ENCODE data around the gene FAM168A.

FAM168A gene

GRCh38 chr11:73537969-73538368 is 59.9 kb downstream of the FAM168A start:
- TF ChIP-seq REST (IDR thresholded peaks at IDR 0.05; ENCODE audit: insufficient replicate concordance, low read depth) (no peak), POLR2AphosphoS5 (IDR thresholded peaks at IDR 0.05; ENCODE audit: low read depth) (no peak)
- DNase-seq (ENCODE audit: low read depth in 1 of 2, low spot score in 1 of 2): no peak
- peak overlapping the region; percentile 47 for H3K27ac ChIP-seq (replicated peaks)
- no peaks in the 10 kb centered on the region for H3K27me3 ChIP-seq (ENCODE audit: insufficient read depth, poor library complexity, severe bottlenecking)
- no peak overlapping the region for H3K4me3 ChIP-seq (replicated peaks; ENCODE audit: insufficient read depth, low read length)

GRCh38 chr11:73536961-73537360 is 61.0 kb downstream of the FAM168A start:
- no peaks in the 10 kb centered on the region for H3K27me3 ChIP-seq (ENCODE audit: insufficient read depth, poor library complexity, severe bottlenecking)
- H3K4me3 ChIP-seq (replicated peaks; ENCODE audit: insufficient read depth, low read length): no peak overlapping the region
- peak overlapping the region; percentile 5; the same call in 1 of the 2 replicates for H3K27ac ChIP-seq (replicated peaks)
- peak in 1 of 2 experiments; percentile 13 for DNase-seq (ENCODE audit: low read depth in 1 of 2, low spot score in 1 of 2)
- TF ChIP-seq CTCF (IDR thresholded peaks at IDR 0.05; ENCODE audit: insufficient read depth, low read length) (no peak), SPI1 (IDR thresholded peaks at IDR 0.05; ENCODE audit: borderline replicate concordance, low read depth) (peak; percentile 68), GABPA (IDR thresholded peaks at IDR 0.05; ENCODE audit: low read depth) (no peak)

- no peak for TF ChIP-seq SPI1 (IDR thresholded peaks at IDR 0.05; ENCODE audit: borderline replicate concordance, low read depth)
- TF ChIP-seq POLR2AphosphoS5 (IDR thresholded peaks at IDR 0.05; ENCODE audit: low read depth): no peak
- no peak for TF ChIP-seq REST (IDR thresholded peaks at IDR 0.05; ENCODE audit: insufficient replicate concordance, low read depth)
- TF ChIP-seq GABPA (IDR thresholded peaks at IDR 0.05; ENCODE audit: low read depth): no peak
- TF ChIP-seq CTCF (IDR thresholded peaks at IDR 0.05; ENCODE audit: insufficient read depth, low read length): no peak
- H3K27ac ChIP-seq (replicated peaks): no peak overlapping the region
- H3K27me3 ChIP-seq (ENCODE audit: insufficient read depth, poor library complexity, severe bottlenecking): no peaks in the 10 kb centered on the region
- no peak overlapping the region for H3K4me3 ChIP-seq (replicated peaks; ENCODE audit: insufficient read depth, low read length)
- DNase-seq (ENCODE audit: low read depth in 1 of 2, low spot score in 1 of 2): no peak
These were observed 65.6 kb downstream of the FAM168A start for GRCh38 chr11:73532310-73532709.

- TF ChIP-seq POLR2AphosphoS5 (IDR thresholded peaks at IDR 0.05; ENCODE audit: low read depth): no peak
- no peak for TF ChIP-seq SPI1 (IDR thresholded peaks at IDR 0.05; ENCODE audit: borderline replicate concordance, low read depth)
- no peak for TF ChIP-seq GABPA (IDR thresholded peaks at IDR 0.05; ENCODE audit: low read depth)
- TF ChIP-seq CTCF (IDR thresholded peaks at IDR 0.05; ENCODE audit: insufficient read depth, low read length): no peak
- no peak for TF ChIP-seq REST (IDR thresholded peaks at IDR 0.05; ENCODE audit: insufficient replicate concordance, low read depth)
- no peak for DNase-seq (ENCODE audit: low read depth in 1 of 2, low spot score in 1 of 2)
- Histone ChIP-seq H3K4me3 (replicated peaks; ENCODE audit: insufficient read depth, low read length) (no peak overlapping the region), H3K27ac (replicated peaks) (no peak overlapping the region), H3K27me3 (ENCODE audit: insufficient read depth, poor library complexity, severe bottlenecking) (no peaks in the 10 kb centered on the region)
These were observed 66.5 kb downstream of the FAM168A start for GRCh38 chr11:73531386-73531785.

Measured in HL-60 (cell line).